HepG2 (cell line): ENCODE measurements around the gene EPHA2. TPM values are rescaled to one million over a fixed set of nuclear protein-coding genes. Genes with fewer than 3 reads are reported as not detected.

Source experiments
- BORCS8-MEF2B ChIP-seq: sonication (generic); formaldehyde crosslinking; IDR thresholded peaks from 2 replicates; pipeline ENCODE4 v1.8.0; 2022; ENCODE audit warnings: mild to moderate bottlenecking, missing genetic modification reagents
- ELF1 ChIP-seq: sonication (generic); formaldehyde crosslinking; IDR thresholded peaks from 2 replicates; pipeline ENCODE4 v1.4.0; 2020; ENCODE audit warnings: missing genetic modification reagents
- MTA3 ChIP-seq: sonication (generic); formaldehyde crosslinking; IDR thresholded peaks from 2 replicates; pipeline ENCODE4 v1.4.0; 2020; ENCODE audit warnings: missing genetic modification reagents
- NR2F6 ChIP-seq, 2 experiments: IDR thresholded peaks; 2 replicates each; pipeline ENCODE4 v1.6.1; 2016; ENCODE audit warnings: antibody characterized with exemption in 1 of 2, mild to moderate bottlenecking in 1 of 2
- ONECUT2 ChIP-seq: sonication (generic); formaldehyde crosslinking; IDR thresholded peaks from 2 replicates; pipeline ENCODE4 v1.4.0; 2020; ENCODE audit warnings: missing genetic modification reagents
- PAXIP1 ChIP-seq: sonication (generic); formaldehyde crosslinking; conservative IDR thresholded peaks from 2 replicates; pipeline ENCODE4 v1.4.0; 2020; ENCODE audit warnings: mild to moderate bottlenecking, missing genetic modification reagents, moderate library complexity
- PHB2 ChIP-seq: fragments of 450-650 bp; IDR thresholded peaks from 2 replicates; pipeline ENCODE4 v1.6.1; 2018; ENCODE audit not compliant: partially characterized antibody
- PHF5A ChIP-seq: IDR thresholded peaks from one replicate; pipeline ENCODE4 v1.6.1; 2018; ENCODE audit warnings: low read depth, missing genetic modification reagents; ENCODE audit not compliant: unreplicated experiment
- POLR2AphosphoS2 ChIP-seq: IDR thresholded peaks from 2 replicates; pipeline ENCODE4 v1.6.1; 2011; ENCODE audit warnings: low read depth, low read length, improper control_type of control experiment
- RORA ChIP-seq: sonication (generic); formaldehyde crosslinking; IDR thresholded peaks from 2 replicates; pipeline ENCODE4 v1.5.0; 2020; ENCODE audit warnings: mild to moderate bottlenecking, missing genetic modification reagents, moderate library complexity
- SALL1 ChIP-seq: sonication (generic); formaldehyde crosslinking; IDR thresholded peaks from 2 replicates; pipeline ENCODE4 v1.8.0; 2022; ENCODE audit warnings: mild to moderate bottlenecking, missing genetic modification reagents
- SRSF4 ChIP-seq: fragments of 200-400 bp; formaldehyde crosslinking; IDR thresholded peaks from one replicate; pipeline ENCODE4 v1.6.1; 2018; ENCODE audit warnings: mild to moderate bottlenecking, low read depth, low read length, moderate library complexity; ENCODE audit not compliant: poor library complexity, severe bottlenecking
- STAT6 ChIP-seq: sonication (generic); formaldehyde crosslinking; IDR thresholded peaks from 2 replicates; pipeline ENCODE4 v1.4.0; 2020; ENCODE audit warnings: missing genetic modification reagents, mild to moderate bottlenecking, borderline replicate concordance
- TBX3 ChIP-seq: fragments of 450-650 bp; IDR thresholded peaks from 2 replicates; pipeline ENCODE4 v1.6.1; 2017; ENCODE audit warnings: antibody characterized with exemption, mild to moderate bottlenecking, inconsistent platforms, borderline replicate concordance
- THAP8 ChIP-seq: sonication (generic); formaldehyde crosslinking; IDR thresholded peaks from 2 replicates; pipeline ENCODE4 v1.5.1; 2020; ENCODE audit warnings: missing genetic modification reagents, mild to moderate bottlenecking, borderline replicate concordance
- ZNF121 ChIP-seq: sonication (generic); formaldehyde crosslinking; IDR thresholded peaks from 2 replicates; pipeline ENCODE4 v1.5.0; 2020; ENCODE audit warnings: mild to moderate bottlenecking, missing genetic modification reagents
- ZNF143 ChIP-seq: sonication (generic); formaldehyde crosslinking; IDR thresholded peaks from 2 replicates; pipeline ENCODE4 v1.4.0; 2020; ENCODE audit warnings: missing genetic modification reagents
- ZNF3 ChIP-seq: IDR thresholded peaks from 2 replicates; pipeline ENCODE4 v1.7.0; 2017; ENCODE audit warnings: inconsistent platforms
- ZUFSP ChIP-seq: sonication (generic); formaldehyde crosslinking; IDR thresholded peaks from 2 replicates; pipeline ENCODE4 v1.9.0; 2021; ENCODE audit warnings: missing genetic modification reagents, mild to moderate bottlenecking, borderline replicate concordance
- polyA plus RNA-seq, 8 experiments: library from polyadenylated mRNA; depleted of rRNA in 3 of 8; stranded (reverse) in 7 of 8; unstranded in 1 of 8; fragments of >200 nt; fragmentation: Illumina TruSeq in 4 of 8; extraction: Trizol in 4 of 8; gene quantifications; 2 replicates each; pipeline versions ENCODE4 v1.2.1 to v1.2.3, GENCODE V29; 2011 to 2016; ENCODE audit warnings: low read depth in 4 of 8, missing spikeins in 1 of 8, mixed read lengths in 1 of 8; ENCODE audit not compliant: insufficient read depth in 1 of 8
- total RNA-seq, 5 experiments: library from RNA; depleted of rRNA; stranded (reverse); fragments of >200 nt; fragmentation: Illumina TruSeq; extraction: Trizol; gene quantifications; 2 replicates each; pipeline ENCODE4 v1.2.3, GENCODE V29; 2016; ENCODE audit warnings: low read depth in 1 of 5

Gene EPHA2
- total and polyA plus RNA-seq, 2 of the 13 experiments (the other 11 are each of a cell fraction or from before 2014, with no cell fraction given): 33.6 to 53.6 TPM

- TF ChIP-seq THAP8 (CRISPR knock-in tag): no peak
- no peak for TF ChIP-seq SRSF4
- TF ChIP-seq PHF5A (CRISPR knock-in tag): peak; percentile 51
- no peak for TF ChIP-seq ZNF121 (CRISPR knock-in tag)
- TF ChIP-seq ONECUT2: no peak
- TF ChIP-seq PAXIP1 (CRISPR knock-in tag): peak; percentile 60
- TF ChIP-seq TBX3: no peak
- 0 out of 2 replicates have a peak, but pooled peaks have one; percentile 5 for TF ChIP-seq NR2F6 (IDR thresholded peaks at IDR 0.05)
- TF ChIP-seq NR2F6 (CRISPR knock-in tag; IDR thresholded peaks at IDR 0.05): peak; percentile 66
- no peak for TF ChIP-seq ZUFSP (CRISPR knock-in tag)
- no peak for TF ChIP-seq STAT6 (CRISPR knock-in tag)
- TF ChIP-seq ELF1: no peak; the same call in 1 of the 2 replicates
- TF ChIP-seq SALL1: peak; percentile 61
- TF ChIP-seq ZNF143 (CRISPR knock-in tag): 0 out of 2 replicates have a peak, but pooled peaks have one; percentile 40
- TF ChIP-seq PHB2: no peak
- TF ChIP-seq BORCS8-MEF2B: no peak
- no peak for TF ChIP-seq RORA (CRISPR knock-in tag)
- no peak for TF ChIP-seq POLR2AphosphoS2
- no peak for TF ChIP-seq MTA3
- no peak for TF ChIP-seq ZNF3
Measured at GRCh38 chr1:16164213-16165072, 8.6 kb upstream of the EPHA2 start (continued).
